H1 (cell line): ENCODE data around the gene AIDA. TPM values are rescaled to one million over a fixed set of nuclear protein-coding genes. Genes with fewer than 3 reads are reported as not detected.

Experiments
- ASH2L ChIP-seq: fragments of 200-600, 300-600 bp; sonication (generic); IDR thresholded peaks from one replicate; pipeline ENCODE4 v1.7.1; 2017; ENCODE audit warnings: low read length
- ATF2 ChIP-seq: IDR thresholded peaks from 2 replicates; pipeline ENCODE4 v1.6.1; 2012; ENCODE audit warnings: low read length, inconsistent platforms
- BRCA1 ChIP-seq: IDR thresholded peaks from 2 replicates; pipeline ENCODE4 v1.6.1; 2012; ENCODE audit warnings: low read depth, low read length, improper control_type of control experiment
- TAF1 ChIP-seq: IDR thresholded peaks from 2 replicates; pipeline ENCODE4 v1.6.1; 2011; ENCODE audit warnings: mild to moderate bottlenecking, low read depth, low read length
- ZNF274 ChIP-seq: IDR thresholded peaks from 2 replicates; pipeline ENCODE4 v1.7.0; 2012; ENCODE audit warnings: low read length, borderline replicate concordance; ENCODE audit errors: extremely low read depth
- polyA plus RNA-seq, 7 experiments: library from polyadenylated mRNA; depleted of rRNA in 3 of 7; stranded (reverse) in 5 of 7; unstranded in 2 of 7; fragments of >200 nt in 5 of 7; fragments of 200-250 nt in 2 of 7; gene quantifications; 1 replicate in 5 of 7; 2 replicates in 1 of 7; 4 replicates in 1 of 7; pipeline versions ENCODE4 v1.2.1 to v1.2.3, GENCODE V29; 2011 to 2013; ENCODE audit warnings: missing spikeins in 2 of 7, mixed read lengths in 2 of 7
- total RNA-seq: library from RNA; stranded (reverse); fragmentation: NEBNext Ultra II Directional; extraction: Animal tissue kit (Norgen Biotek cat#: 25700); gene quantifications from 2 replicates; pipeline ENCODE4 v1.2.1, GENCODE V29; 2021

Gene AIDA
- total and polyA plus RNA-seq, 2 of the 8 experiments (the other 6 are each of a cell fraction or from before 2014, with no cell fraction given): 52.5 to 103 TPM

- TF ChIP-seq ASH2L (no peak), BRCA1 (no peak), ZNF274 (no peak), ATF2 (no peak), TAF1 (no peak)
Measured at GRCh38 chr1:222620566-222620965, 91.7 kb downstream of the AIDA start (continued).
